ENCODE results near the gene ATP9A.

Gene ATP9A

DNA sequence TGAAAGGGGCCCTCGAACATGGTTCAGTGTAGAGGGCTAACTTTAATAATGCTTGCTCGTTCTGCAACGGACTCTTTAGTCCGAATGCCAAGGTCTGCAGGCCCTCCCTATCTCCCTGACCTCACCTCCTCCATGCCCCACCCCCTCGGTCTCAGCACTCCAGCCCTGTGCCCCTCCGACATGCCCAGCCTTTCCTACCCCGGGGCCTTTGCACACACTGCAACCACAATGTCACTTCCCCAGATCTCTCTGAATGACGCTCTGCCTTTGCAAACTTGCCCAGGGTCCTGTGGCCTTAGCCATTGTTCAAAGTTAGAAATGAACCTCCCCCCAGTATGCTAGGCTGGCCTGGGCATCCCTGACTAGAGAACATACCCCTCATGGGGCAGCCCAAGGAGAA is 175.6 kb downstream of the ATP9A start:
- TF ChIP-seq, protein P1, sequence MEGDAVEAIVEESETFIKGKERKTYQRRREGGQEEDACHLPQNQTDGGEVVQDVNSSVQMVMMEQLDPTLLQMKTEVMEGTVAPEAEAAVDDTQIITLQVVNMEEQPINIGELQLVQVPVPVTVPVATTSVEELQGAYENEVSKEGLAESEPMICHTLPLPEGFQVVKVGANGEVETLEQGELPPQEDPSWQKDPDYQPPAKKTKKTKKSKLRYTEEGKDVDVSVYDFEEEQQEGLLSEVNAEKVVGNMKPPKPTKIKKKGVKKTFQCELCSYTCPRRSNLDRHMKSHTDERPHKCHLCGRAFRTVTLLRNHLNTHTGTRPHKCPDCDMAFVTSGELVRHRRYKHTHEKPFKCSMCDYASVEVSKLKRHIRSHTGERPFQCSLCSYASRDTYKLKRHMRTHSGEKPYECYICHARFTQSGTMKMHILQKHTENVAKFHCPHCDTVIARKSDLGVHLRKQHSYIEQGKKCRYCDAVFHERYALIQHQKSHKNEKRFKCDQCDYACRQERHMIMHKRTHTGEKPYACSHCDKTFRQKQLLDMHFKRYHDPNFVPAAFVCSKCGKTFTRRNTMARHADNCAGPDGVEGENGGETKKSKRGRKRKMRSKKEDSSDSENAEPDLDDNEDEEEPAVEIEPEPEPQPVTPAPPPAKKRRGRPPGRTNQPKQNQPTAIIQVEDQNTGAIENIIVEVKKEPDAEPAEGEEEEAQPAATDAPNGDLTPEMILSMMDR (IDR thresholded peaks at IDR 0.05; ENCODE audit: low read depth, low read length, missing control alignments) = no peak
- DNase-seq (ENCODE audit: low read depth) = no peak
- no peak overlapping the region for H3K4me3 ChIP-seq (ENCODE audit: low read depth, low read length)

GRCh38 chr20:51591871-51592270 is 176.3 kb downstream of the ATP9A start:
- DNase-seq (ENCODE audit: low read depth) = no peak
- TF ChIP-seq, protein P1 (IDR thresholded peaks at IDR 0.05; ENCODE audit: low read depth, low read length, missing control alignments) = no peak

GRCh38 chr20:51588762-51589161 is 179.4 kb downstream of the ATP9A start:
- TF ChIP-seq, protein P1 (IDR thresholded peaks at IDR 0.05; ENCODE audit: low read depth, low read length, missing control alignments) = no peak
- H3K4me3 ChIP-seq (ENCODE audit: low read depth, low read length) = no peak overlapping the region

More at GRCh38 chr20:51591871-51592270, 176.3 kb downstream of the ATP9A start:
- no peak overlapping the region for H3K4me3 ChIP-seq (ENCODE audit: low read depth, low read length)

GRCh38 chr20:51587145-51587544 is 181.0 kb downstream of the ATP9A start:
- TF ChIP-seq, protein P1 (IDR thresholded peaks at IDR 0.05; ENCODE audit: low read depth, low read length, missing control alignments) = no peak
- DNase-seq (ENCODE audit: low read depth) = no peak
- H3K4me3 ChIP-seq (ENCODE audit: low read depth, low read length) = no peak overlapping the region

More at GRCh38 chr20:51588762-51589161, 179.4 kb downstream of the ATP9A start:
- no peak for DNase-seq (ENCODE audit: low read depth)

- no peak for DNase-seq (ENCODE audit: low read depth)
- TF ChIP-seq, protein P1 (IDR thresholded peaks at IDR 0.05; ENCODE audit: low read depth, low read length, missing control alignments) = no peak
- H3K4me3 ChIP-seq (ENCODE audit: low read depth, low read length) = no peak overlapping the region
Observed at GRCh38 chr20:51586005-51586440, 182.2 kb downstream of the ATP9A start.

DNA sequence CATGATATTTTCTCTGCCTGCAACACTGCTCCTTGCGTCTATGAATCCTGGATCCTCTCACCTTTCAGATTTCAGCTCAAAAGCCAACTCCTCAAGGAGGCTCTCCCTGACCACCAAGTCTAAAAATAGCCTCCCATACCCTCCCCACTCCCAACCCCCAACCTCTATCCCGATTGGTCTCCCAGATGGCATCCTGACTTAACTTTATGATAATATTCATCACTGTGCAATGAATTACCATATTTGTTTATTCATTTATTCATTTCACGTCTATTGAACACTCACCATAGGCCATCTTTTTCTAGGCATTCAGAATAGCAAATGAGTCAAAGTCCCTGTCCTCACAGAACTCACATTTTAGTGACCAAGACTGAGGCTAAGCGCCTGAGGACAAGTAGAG is 183.0 kb downstream of the ATP9A start:
- H3K4me3 ChIP-seq (ENCODE audit: low read depth, low read length) = no peak overlapping the region
- DNase-seq (ENCODE audit: low read depth) = no peak

GRCh38 chr20:51584737-51585136 is 183.5 kb downstream of the ATP9A start:
- H3K4me3 ChIP-seq (ENCODE audit: low read depth, low read length) = no peak overlapping the region
- no peak for DNase-seq (ENCODE audit: low read depth)
- TF ChIP-seq, protein P1 (IDR thresholded peaks at IDR 0.05; ENCODE audit: low read depth, low read length, missing control alignments) = no peak

More for the DNA sequence above, 183.0 kb downstream of the ATP9A start:
- TF ChIP-seq, protein P1 (IDR thresholded peaks at IDR 0.05; ENCODE audit: low read depth, low read length, missing control alignments) = no peak
